ENCODE results near the gene KCNN3.

DNA sequence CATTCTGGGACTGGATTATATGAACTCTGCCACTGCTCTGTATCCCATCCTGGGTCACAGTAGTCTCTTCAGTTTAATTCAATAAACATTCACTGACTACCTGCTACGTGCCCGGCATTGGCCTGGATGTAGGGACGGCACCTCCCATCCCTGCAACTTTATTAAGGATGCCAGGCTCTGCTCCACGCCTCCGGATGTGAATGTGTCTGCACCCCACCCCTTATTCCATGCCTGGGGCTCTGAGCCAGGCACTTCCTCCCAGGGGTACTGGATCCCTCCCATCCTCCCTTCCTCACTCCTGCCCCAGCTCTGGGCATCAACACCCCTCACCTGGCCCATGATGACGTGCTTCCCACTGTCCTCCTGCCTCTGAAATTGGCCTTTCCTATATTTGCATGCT is 53.7 kb downstream of the KCNN3 start:
- TF ChIP-seq, protein P1, sequence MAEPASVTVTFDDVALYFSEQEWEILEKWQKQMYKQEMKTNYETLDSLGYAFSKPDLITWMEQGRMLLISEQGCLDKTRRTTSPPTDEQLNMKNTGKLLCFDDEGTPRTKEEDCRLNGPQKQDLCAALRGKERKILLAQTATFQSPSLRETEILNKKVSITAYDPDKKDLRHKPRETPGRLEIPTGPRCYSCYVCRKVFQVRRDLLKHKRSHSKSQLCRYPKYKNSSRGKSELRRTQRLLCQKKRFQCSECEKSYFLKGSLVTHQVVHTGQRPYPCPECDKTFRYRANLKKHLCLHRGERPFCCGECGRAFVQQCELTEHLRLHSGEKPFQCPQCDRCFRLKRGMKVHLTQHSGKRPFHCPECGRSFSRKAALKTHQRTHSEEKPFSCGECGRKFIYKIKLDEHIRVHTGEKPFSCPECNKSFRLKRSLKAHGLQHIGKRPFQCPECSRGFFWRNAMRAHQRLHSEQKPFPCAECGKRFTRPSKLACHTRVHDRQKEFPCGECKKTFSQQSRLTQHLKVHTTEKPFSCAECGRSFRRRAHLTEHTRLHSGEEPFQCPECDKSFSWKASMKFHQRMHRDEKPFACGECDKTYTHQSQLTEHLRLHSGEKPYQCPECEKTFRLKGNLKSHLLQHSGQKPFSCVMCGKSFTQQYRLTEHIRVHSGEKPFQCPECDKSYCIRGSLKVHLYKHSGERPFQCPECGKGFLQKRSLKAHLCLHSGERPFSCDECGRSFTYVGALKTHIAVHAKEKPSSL (CRISPR knock-in tag; conservative IDR thresholded peaks at IDR 0.05) = no peak
- TF ChIP-seq, protein P2, sequence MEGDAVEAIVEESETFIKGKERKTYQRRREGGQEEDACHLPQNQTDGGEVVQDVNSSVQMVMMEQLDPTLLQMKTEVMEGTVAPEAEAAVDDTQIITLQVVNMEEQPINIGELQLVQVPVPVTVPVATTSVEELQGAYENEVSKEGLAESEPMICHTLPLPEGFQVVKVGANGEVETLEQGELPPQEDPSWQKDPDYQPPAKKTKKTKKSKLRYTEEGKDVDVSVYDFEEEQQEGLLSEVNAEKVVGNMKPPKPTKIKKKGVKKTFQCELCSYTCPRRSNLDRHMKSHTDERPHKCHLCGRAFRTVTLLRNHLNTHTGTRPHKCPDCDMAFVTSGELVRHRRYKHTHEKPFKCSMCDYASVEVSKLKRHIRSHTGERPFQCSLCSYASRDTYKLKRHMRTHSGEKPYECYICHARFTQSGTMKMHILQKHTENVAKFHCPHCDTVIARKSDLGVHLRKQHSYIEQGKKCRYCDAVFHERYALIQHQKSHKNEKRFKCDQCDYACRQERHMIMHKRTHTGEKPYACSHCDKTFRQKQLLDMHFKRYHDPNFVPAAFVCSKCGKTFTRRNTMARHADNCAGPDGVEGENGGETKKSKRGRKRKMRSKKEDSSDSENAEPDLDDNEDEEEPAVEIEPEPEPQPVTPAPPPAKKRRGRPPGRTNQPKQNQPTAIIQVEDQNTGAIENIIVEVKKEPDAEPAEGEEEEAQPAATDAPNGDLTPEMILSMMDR (IDR thresholded peaks at IDR 0.05) = no peak
- TF ChIP-seq, protein P3, sequence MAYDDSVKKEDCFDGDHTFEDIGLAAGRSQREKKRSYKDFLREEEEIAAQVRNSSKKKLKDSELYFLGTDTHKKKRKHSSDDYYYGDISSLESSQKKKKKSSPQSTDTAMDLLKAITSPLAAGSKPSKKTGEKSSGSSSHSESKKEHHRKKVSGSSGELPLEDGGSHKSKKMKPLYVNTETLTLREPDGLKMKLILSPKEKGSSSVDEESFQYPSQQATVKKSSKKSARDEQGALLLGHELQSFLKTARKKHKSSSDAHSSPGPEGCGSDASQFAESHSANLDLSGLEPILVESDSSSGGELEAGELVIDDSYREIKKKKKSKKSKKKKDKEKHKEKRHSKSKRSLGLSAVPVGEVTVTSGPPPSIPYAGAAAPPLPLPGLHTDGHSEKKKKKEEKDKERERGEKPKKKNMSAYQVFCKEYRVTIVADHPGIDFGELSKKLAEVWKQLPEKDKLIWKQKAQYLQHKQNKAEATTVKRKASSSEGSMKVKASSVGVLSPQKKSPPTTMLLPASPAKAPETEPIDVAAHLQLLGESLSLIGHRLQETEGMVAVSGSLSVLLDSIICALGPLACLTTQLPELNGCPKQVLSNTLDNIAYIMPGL (CRISPR knock-in tag; IDR thresholded peaks at IDR 0.05) = no peak
- TF ChIP-seq, protein P4, sequence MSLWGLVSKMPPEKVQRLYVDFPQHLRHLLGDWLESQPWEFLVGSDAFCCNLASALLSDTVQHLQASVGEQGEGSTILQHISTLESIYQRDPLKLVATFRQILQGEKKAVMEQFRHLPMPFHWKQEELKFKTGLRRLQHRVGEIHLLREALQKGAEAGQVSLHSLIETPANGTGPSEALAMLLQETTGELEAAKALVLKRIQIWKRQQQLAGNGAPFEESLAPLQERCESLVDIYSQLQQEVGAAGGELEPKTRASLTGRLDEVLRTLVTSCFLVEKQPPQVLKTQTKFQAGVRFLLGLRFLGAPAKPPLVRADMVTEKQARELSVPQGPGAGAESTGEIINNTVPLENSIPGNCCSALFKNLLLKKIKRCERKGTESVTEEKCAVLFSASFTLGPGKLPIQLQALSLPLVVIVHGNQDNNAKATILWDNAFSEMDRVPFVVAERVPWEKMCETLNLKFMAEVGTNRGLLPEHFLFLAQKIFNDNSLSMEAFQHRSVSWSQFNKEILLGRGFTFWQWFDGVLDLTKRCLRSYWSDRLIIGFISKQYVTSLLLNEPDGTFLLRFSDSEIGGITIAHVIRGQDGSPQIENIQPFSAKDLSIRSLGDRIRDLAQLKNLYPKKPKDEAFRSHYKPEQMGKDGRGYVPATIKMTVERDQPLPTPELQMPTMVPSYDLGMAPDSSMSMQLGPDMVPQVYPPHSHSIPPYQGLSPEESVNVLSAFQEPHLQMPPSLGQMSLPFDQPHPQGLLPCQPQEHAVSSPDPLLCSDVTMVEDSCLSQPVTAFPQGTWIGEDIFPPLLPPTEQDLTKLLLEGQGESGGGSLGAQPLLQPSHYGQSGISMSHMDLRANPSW (CRISPR knock-in tag; conservative IDR thresholded peaks at IDR 0.05; ENCODE audit: low read depth) = no peak
- TF ChIP-seq, protein P5, sequence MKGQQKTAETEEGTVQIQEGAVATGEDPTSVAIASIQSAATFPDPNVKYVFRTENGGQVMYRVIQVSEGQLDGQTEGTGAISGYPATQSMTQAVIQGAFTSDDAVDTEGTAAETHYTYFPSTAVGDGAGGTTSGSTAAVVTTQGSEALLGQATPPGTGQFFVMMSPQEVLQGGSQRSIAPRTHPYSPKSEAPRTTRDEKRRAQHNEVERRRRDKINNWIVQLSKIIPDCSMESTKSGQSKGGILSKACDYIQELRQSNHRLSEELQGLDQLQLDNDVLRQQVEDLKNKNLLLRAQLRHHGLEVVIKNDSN (CRISPR knock-in tag; IDR thresholded peaks at IDR 0.05) = no peak
- TF ChIP-seq, protein P6, sequence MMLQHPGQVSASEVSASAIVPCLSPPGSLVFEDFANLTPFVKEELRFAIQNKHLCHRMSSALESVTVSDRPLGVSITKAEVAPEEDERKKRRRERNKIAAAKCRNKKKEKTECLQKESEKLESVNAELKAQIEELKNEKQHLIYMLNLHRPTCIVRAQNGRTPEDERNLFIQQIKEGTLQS (CRISPR knock-in tag; conservative IDR thresholded peaks at IDR 0.05) = no peak
- TF ChIP-seq, protein P7, sequence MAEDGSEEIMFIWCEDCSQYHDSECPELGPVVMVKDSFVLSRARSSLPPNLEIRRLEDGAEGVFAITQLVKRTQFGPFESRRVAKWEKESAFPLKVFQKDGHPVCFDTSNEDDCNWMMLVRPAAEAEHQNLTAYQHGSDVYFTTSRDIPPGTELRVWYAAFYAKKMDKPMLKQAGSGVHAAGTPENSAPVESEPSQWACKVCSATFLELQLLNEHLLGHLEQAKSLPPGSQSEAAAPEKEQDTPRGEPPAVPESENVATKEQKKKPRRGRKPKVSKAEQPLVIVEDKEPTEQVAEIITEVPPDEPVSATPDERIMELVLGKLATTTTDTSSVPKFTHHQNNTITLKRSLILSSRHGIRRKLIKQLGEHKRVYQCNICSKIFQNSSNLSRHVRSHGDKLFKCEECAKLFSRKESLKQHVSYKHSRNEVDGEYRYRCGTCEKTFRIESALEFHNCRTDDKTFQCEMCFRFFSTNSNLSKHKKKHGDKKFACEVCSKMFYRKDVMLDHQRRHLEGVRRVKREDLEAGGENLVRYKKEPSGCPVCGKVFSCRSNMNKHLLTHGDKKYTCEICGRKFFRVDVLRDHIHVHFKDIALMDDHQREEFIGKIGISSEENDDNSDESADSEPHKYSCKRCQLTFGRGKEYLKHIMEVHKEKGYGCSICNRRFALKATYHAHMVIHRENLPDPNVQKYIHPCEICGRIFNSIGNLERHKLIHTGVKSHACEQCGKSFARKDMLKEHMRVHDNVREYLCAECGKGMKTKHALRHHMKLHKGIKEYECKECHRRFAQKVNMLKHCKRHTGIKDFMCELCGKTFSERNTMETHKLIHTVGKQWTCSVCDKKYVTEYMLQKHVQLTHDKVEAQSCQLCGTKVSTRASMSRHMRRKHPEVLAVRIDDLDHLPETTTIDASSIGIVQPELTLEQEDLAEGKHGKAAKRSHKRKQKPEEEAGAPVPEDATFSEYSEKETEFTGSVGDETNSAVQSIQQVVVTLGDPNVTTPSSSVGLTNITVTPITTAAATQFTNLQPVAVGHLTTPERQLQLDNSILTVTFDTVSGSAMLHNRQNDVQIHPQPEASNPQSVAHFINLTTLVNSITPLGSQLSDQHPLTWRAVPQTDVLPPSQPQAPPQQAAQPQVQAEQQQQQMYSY (CRISPR knock-in tag; IDR thresholded peaks at IDR 0.05) = no peak
- no peak for TF ChIP-seq ELF4 (CRISPR knock-in tag; IDR thresholded peaks at IDR 0.05; ENCODE audit: low read depth)
- no peak for TF ChIP-seq ZNF423 (CRISPR knock-in tag; IDR thresholded peaks at IDR 0.05)
- TF ChIP-seq NFE2L1 (CRISPR knock-in tag; IDR thresholded peaks at IDR 0.05) = no peak
- TF ChIP-seq, protein P8, sequence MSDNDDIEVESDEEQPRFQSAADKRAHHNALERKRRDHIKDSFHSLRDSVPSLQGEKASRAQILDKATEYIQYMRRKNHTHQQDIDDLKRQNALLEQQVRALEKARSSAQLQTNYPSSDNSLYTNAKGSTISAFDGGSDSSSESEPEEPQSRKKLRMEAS (CRISPR knock-in tag; IDR thresholded peaks at IDR 0.05) = no peak
- no peak for TF ChIP-seq CREM (CRISPR knock-in tag; IDR thresholded peaks at IDR 0.05)
- no peak for TF ChIP-seq SP1 (CRISPR knock-in tag; conservative IDR thresholded peaks at IDR 0.05)

Data from WTC11 (cell line).